GM12878 (cell line): ENCODE measurements around the gene ASB2. TPM values are rescaled to one million over a fixed set of nuclear protein-coding genes. Genes with fewer than 3 reads are reported as not detected.

Experiments used
- ATAC-seq: fragments of 200-7000 bp; cut with Tn5 transposase; 3 replicates; pipeline ENCODE4 v1.9.1; 2020; ENCODE audit warnings: mild to moderate bottlenecking, moderate library complexity
- BruUV-seq: library from RNA; stranded (reverse); fragments of 400-500 nt; replicated peaks from 2 replicates; lab custom pipeline; 2021; lab: Mats Ljungman, UMichigan
- CTCF ChIA-PET: fragments of 300-600 bp; sonication (Branson Sonifier 250); formaldehyde crosslinking; extraction: SDS; loops from one replicate; lab custom pipeline; 2021; ENCODE audit warnings: inconsistent platforms; lab: Yijun Ruan, JAX
- POLR2A ChIA-PET: fragments of 350-600 bp; formaldehyde crosslinking; extraction: SDS; loops from one replicate; lab custom pipeline; 2021; ENCODE audit warnings: inconsistent platforms; lab: Charles Lee
- RAD21 ChIA-PET: fragments of 300-600 bp; sonication (Branson Sonifier 250); formaldehyde crosslinking; loops from one replicate; lab custom pipeline; 2023; ENCODE audit warnings: antibody characterized with exemption; ENCODE audit not compliant: unreplicated experiment; lab: Charles Lee
- SMC1A ChIA-PET: fragments of 300-600 bp; sonication (Branson Sonifier 250); formaldehyde crosslinking; loops from one replicate; lab custom pipeline; 2023; ENCODE audit not compliant: unreplicated experiment, uncharacterized antibody; lab: Charles Lee
- DNase-seq: peaks from one replicate; pipeline ENCODE4 v3.0.0-alpha.2; 2011; ENCODE audit warnings: low read depth, low spot score
- FAIRE-seq: peaks from 3 replicates; lab custom pipeline; 2011; peaks lifted over from hg19 to GRCh38; lab: Jason Lieb, UNC
- H2AFZ ChIP-seq: 2 replicates; pipeline ENCODE4 v1.6.0; 2011; ENCODE audit warnings: low read depth, low read length, control low read depth; ENCODE audit not compliant: control insufficient read depth
- H3K27ac ChIP-seq: 2 replicates; pipeline ENCODE4 v1.5.1; 2011; ENCODE audit warnings: control low read depth; ENCODE audit not compliant: control insufficient read depth, insufficient read depth
- H3K27me3 ChIP-seq, 2 experiments: replicated peaks in 1 of 2; 2 replicates each; pipeline versions ENCODE4 v1.6.0 to v1.6.1; 2011; ENCODE audit warnings: low read length in 1 of 2; ENCODE audit not compliant: control insufficient read depth in 2 of 2, insufficient read depth in 2 of 2
- H3K36me3 ChIP-seq, 2 experiments: 2 replicates each; pipeline ENCODE4 v1.5.1; 2011; ENCODE audit warnings: low read length in 1 of 2; ENCODE audit not compliant: control insufficient read depth in 2 of 2, insufficient read depth in 2 of 2
- H3K4me1 ChIP-seq: 2 replicates; pipeline ENCODE4 v1.6.1; 2011; ENCODE audit warnings: mild to moderate bottlenecking, low read length, moderate library complexity, mixed read lengths; ENCODE audit not compliant: control insufficient read depth, insufficient read depth
- H3K4me2 ChIP-seq: 2 replicates; pipeline ENCODE4 v1.6.0; 2011; ENCODE audit warnings: control low read depth; ENCODE audit not compliant: control insufficient read depth, insufficient read depth
- H3K4me3 ChIP-seq: fragments of 200-600 bp; sonication (generic); 2 replicates; pipeline ENCODE4 v1.5.1; 2016
- H3K79me2 ChIP-seq: 2 replicates; pipeline ENCODE4 v1.6.0; 2011; ENCODE audit warnings: low read length; ENCODE audit not compliant: control insufficient read depth, insufficient read depth
- H3K9ac ChIP-seq: 2 replicates; pipeline ENCODE4 v1.8.0; 2011; ENCODE audit warnings: low read length, control low read depth, mixed read lengths; ENCODE audit not compliant: control insufficient read depth, insufficient read depth
- H3K9me3 ChIP-seq: replicated peaks from 3 replicates; pipeline ENCODE4 v1.5.1; 2011; ENCODE audit warnings: mild to moderate bottlenecking, low read length; ENCODE audit not compliant: control insufficient read depth, insufficient read depth
- H4K20me1 ChIP-seq: 2 replicates; pipeline ENCODE4 v1.6.0; 2011; ENCODE audit not compliant: control insufficient read depth, insufficient read depth
- ASH2L ChIP-seq: fragments of 300-600, 200-600 bp; sonication (generic); IDR thresholded peaks from 2 replicates; pipeline ENCODE4 v1.6.1; 2017; ENCODE audit warnings: low read depth, mild to moderate bottlenecking, borderline replicate concordance
- CEBPZ ChIP-seq: fragments of 150-350 bp; IDR thresholded peaks from 2 replicates; pipeline ENCODE4 v1.6.1; 2016; ENCODE audit warnings: low read depth, low read length
- EED ChIP-seq: sonication (generic); IDR thresholded peaks from 2 replicates; pipeline ENCODE4 v1.6.1; 2016; ENCODE audit warnings: antibody characterized with exemption, low read depth
- ELK1 ChIP-seq: IDR thresholded peaks from 2 replicates; pipeline ENCODE4 v1.6.1; 2012; ENCODE audit warnings: low read depth, low read length, improper control_type of control experiment
- ETV6 ChIP-seq, 2 experiments: fragments of 450-650 bp in 1 of 2; IDR thresholded peaks in 1 of 2; conservative IDR thresholded peaks in 1 of 2; 2 replicates each; pipeline ENCODE4 v1.6.1; 2014; ENCODE audit warnings: antibody characterized with exemption in 1 of 2, borderline replicate concordance in 1 of 2, low read depth in 1 of 2, mild to moderate bottlenecking in 1 of 2, moderate library complexity in 1 of 2
- IKZF1 ChIP-seq: fragments of 450-650 bp; conservative IDR thresholded peaks from 2 replicates; pipeline ENCODE4 v1.6.1; 2017; ENCODE audit warnings: antibody characterized with exemption, mild to moderate bottlenecking
- JUNB ChIP-seq: IDR thresholded peaks from 2 replicates; pipeline ENCODE4 v1.6.1; 2016; ENCODE audit warnings: antibody characterized with exemption, mild to moderate bottlenecking
- NFIC ChIP-seq: IDR thresholded peaks from 2 replicates; pipeline ENCODE4 v1.6.1; 2012; ENCODE audit warnings: low read depth, mild to moderate bottlenecking, inconsistent platforms, low read length, moderate library complexity
- PKNOX1 ChIP-seq: fragments of 450-650 bp; IDR thresholded peaks from 2 replicates; pipeline ENCODE4 v1.6.1; 2016; ENCODE audit warnings: mild to moderate bottlenecking
- RFX5 ChIP-seq: IDR thresholded peaks from 2 replicates; pipeline ENCODE4 v1.6.1; 2011; ENCODE audit warnings: low read depth, low read length, improper control_type of control experiment
- SIX5 ChIP-seq: IDR thresholded peaks from 2 replicates; pipeline ENCODE4 v1.6.1; 2011; ENCODE audit warnings: mild to moderate bottlenecking, low read depth, low read length, moderate library complexity; ENCODE audit not compliant: severe bottlenecking
- SMC3 ChIP-seq: IDR thresholded peaks from 2 replicates; pipeline ENCODE4 v1.6.1; 2011; ENCODE audit warnings: low read length, improper control_type of control experiment, borderline replicate concordance
- TCF3 ChIP-seq: IDR thresholded peaks from 2 replicates; pipeline ENCODE4 v1.6.1; 2012; ENCODE audit warnings: low read depth, mild to moderate bottlenecking, low read length, borderline replicate concordance; ENCODE audit not compliant: insufficient read depth
- ZNF207 ChIP-seq: fragments of 450-650 bp; IDR thresholded peaks from 2 replicates; pipeline ENCODE4 v1.6.1; 2014; ENCODE audit warnings: antibody characterized with exemption, mild to moderate bottlenecking, borderline replicate concordance
- ZNF687 ChIP-seq: fragments of 450-650 bp; IDR thresholded peaks from 2 replicates; pipeline ENCODE4 v1.6.1; 2017; ENCODE audit warnings: mild to moderate bottlenecking, moderate library complexity
- WGBS: methylation state at CpG from one replicate; pipeline ENCODE4 v1.1.6; 2016; ENCODE audit warnings: low lambda C conversion rate; ENCODE audit not compliant: insufficient replicate concordance, insufficient coverage; ENCODE audit errors: missing lambda C conversion rate; 5-methylcytosine and 5-hydroxymethylcytosine counted together
- in situ Hi-C: fragments of 300-500 bp; cut with MboI; formaldehyde crosslinking; loops from 9 replicates; pipeline ENCODE4 v1.14.3; 2018; ENCODE audit warnings: mixed read lengths
- intact Hi-C: fragments of 100-400 bp; cut with micrococcal nuclease; formaldehyde crosslinking; loops from one replicate; pipeline ENCODE4 v1.14.2; 2022; ENCODE audit not compliant: unreplicated experiment
- polyA plus RNA-seq, 11 experiments: library from polyadenylated mRNA; depleted of rRNA in 4 of 11; unstranded in 6 of 11; stranded (reverse) in 5 of 11; fragments of >200 nt; fragmentation: Nextera tagmentation in 4 of 11; fragmentation: Illumina TruSeq in 1 of 11; extraction: Ambion mirVana in 4 of 11; extraction: Trizol in 1 of 11; gene quantifications; 1 replicate in 1 of 11; 2 replicates in 10 of 11; pipeline versions ENCODE4 v1.2.1 to v1.2.3, GENCODE V29; 2011 to 2016; ENCODE audit warnings: inconsistent platforms in 2 of 11, missing spikeins in 2 of 11, low read depth in 1 of 11
- total RNA-seq, 4 experiments: library from RNA; depleted of rRNA in 3 of 4; stranded (reverse); fragments of >200 nt in 3 of 4; fragmentation: Illumina TruSeq in 1 of 4; extraction: Trizol in 1 of 4; gene quantifications; 2 replicates each; pipeline versions ENCODE4 v1.2.1 to v1.2.3, GENCODE V29; 2013 to 2021

Gene ASB2
- total and polyA plus RNA-seq, 10 of the 15 experiments (the other 5 are each of a cell fraction or from before 2014, with no cell fraction given): 3.0 to 54.8 (median 33.5) TPM

GRCh38 chr14:93930989-93931307 is 45.4 kb downstream of the ASB2 start:
- no peak overlapping the region for H3K4me3 ChIP-seq
- BruUV-seq: no TSS peak
- H3K36me3 ChIP-seq: peaks cover 0 to 3% of the 10 kb centered on the region in 2 experiments; a peak in 3 of 4 replicates
- intact Hi-C loops: no loop called here
- no peak overlapping the region for H3K9ac ChIP-seq
- FAIRE-seq: no peak
- no peaks in the 10 kb centered on the region for H3K79me2 ChIP-seq
- in situ Hi-C loops: loop anchor here (5.0 kb wide), 1 partner anchor 206 kb away; no protein-coding TSS in a partner anchor
- H3K9me3 ChIP-seq: no peaks in the 10 kb centered on the region
- no peaks in the 10 kb centered on the region for H3K4me1 ChIP-seq
- WGBS: 36% methylated on average over 4 of the region's 4 CpGs
- no peak for DNase-seq
- no peak overlapping the region for H2AFZ ChIP-seq
- ATAC-seq: no peak
- ChIA-PET RAD21 (interaction anchor here (1.4 to 2.1 kb wide), 2 partner anchors 9 to 69 kb away, joined by 3 to 6 read pairs; no protein-coding TSS in a partner anchor), CTCF (interaction anchor here (0.7 to 1.5 kb wide), 4 partner anchors 9 to 276 kb away, joined by 3 to 5 read pairs (median 4); no protein-coding TSS in a partner anchor), POLR2A (no interaction called here), SMC1A (interaction anchor here (1.0 kb wide), 1 partner anchor 81 kb away, joined by 3 read pairs; no protein-coding TSS in a partner anchor)
- H3K27ac ChIP-seq: no peak overlapping the region
- H3K4me2 ChIP-seq: no peak overlapping the region
- H4K20me1 ChIP-seq: no peaks in the 10 kb centered on the region
- no peaks in the 10 kb centered on the region for H3K27me3 ChIP-seq
- TF ChIP-seq RFX5 (no peak), ETV6 (conservative IDR thresholded peaks at IDR 0.05 in 1 of 2, IDR thresholded peaks at IDR 0.05 in 1 of 2; ENCODE audit: borderline replicate concordance in 1 of 2, low read depth in 1 of 2) (no peak), ZNF687 (no peak), EED (no peak), IKZF1 (no peak), SMC3 (no peak), TCF3 (no peak), ELK1 (no peak), JUNB (no peak), CEBPZ (no peak), NFIC (no peak), ZNF207 (no peak), ASH2L (no peak), PKNOX1 (no peak), SIX5 (no peak)
